Measurements from ENCODE around the gene ERCC5.

GRCh38 chr13:102830646-102831045, 15.2 kb upstream of the ERCC5 start:
- no peak for TF ChIP-seq EZH2 (IDR thresholded peaks at IDR 0.05; ENCODE audit: insufficient read depth, poor library complexity, severe bottlenecking)
- TF ChIP-seq EZH2phosphoT487 (IDR thresholded peaks at IDR 0.05; ENCODE audit: insufficient read depth, low read depth) = no peak

Data from GM23248 (cell line).